Kidney (tissue), 14 donors: ENCODE data around the gene APBB2. TPM values are rescaled to one million over a fixed set of nuclear protein-coding genes. Genes with fewer than 3 reads are reported as not detected.

ENCODE experiments used
- DNase-seq, 5 donors: peaks; one replicate each; pipeline ENCODE4 v3.0.0-alpha.2; 2013 to 2020
- FAIRE-seq: peaks from 2 replicates; lab custom pipeline; 2012; peaks lifted over from hg19 to GRCh38; lab: Jason Lieb, UNC
- H3K27ac ChIP-seq, 2 donors: one replicate each; pipeline ENCODE4 v1.7.0; 2013; ENCODE audit warnings: low read depth in 2 of 2, low read length in 2 of 2, inconsistent platforms in 1 of 2
- H3K27me3 ChIP-seq: one replicate; pipeline ENCODE4 v1.7.1; 2013; ENCODE audit warnings: low read length, inconsistent platforms; ENCODE audit not compliant: control insufficient read depth, insufficient read depth
- H3K36me3 ChIP-seq, 3 donors: one replicate each; pipeline versions ENCODE4 v1.7.0 to v1.7.1; 2013; ENCODE audit warnings: low read length in 3 of 3, control low read depth in 1 of 3, inconsistent platforms in 1 of 3; ENCODE audit not compliant: insufficient read depth in 3 of 3, control insufficient read depth in 2 of 3
- H3K4me1 ChIP-seq, 3 donors: one replicate each; pipeline versions ENCODE4 v1.7.0 to v1.7.1; 2013; ENCODE audit warnings: low read length in 3 of 3, inconsistent platforms in 1 of 3, low read depth in 1 of 3; ENCODE audit not compliant: control insufficient read depth in 2 of 3, insufficient read depth in 2 of 3
- H3K4me3 ChIP-seq, 3 donors: one replicate each; pipeline versions ENCODE4 v1.7.0 to v1.8.1; 2013; ENCODE audit warnings: low read length in 3 of 3, control low read depth in 1 of 3, inconsistent platforms in 1 of 3
- H3K9ac ChIP-seq, 3 donors: one replicate each; pipeline versions ENCODE4 v1.7.0 to v1.7.1; 2013; ENCODE audit warnings: low read length in 3 of 3, control low read depth in 1 of 3, inconsistent platforms in 1 of 3
- H3K9me3 ChIP-seq, 3 donors: one replicate each; pipeline versions ENCODE4 v1.7.0 to v1.7.1; 2013; ENCODE audit warnings: low read length in 3 of 3, control low read depth in 1 of 3, inconsistent platforms in 1 of 3; ENCODE audit not compliant: control insufficient read depth in 2 of 3, insufficient read depth in 1 of 3
- CTCF ChIP-seq: IDR thresholded peaks from 3 replicates; pipeline ENCODE4 v1.5.1; 2012; ENCODE audit warnings: mild to moderate bottlenecking, moderate library complexity, borderline replicate concordance; ENCODE audit not compliant: insufficient read depth; ENCODE audit errors: extremely low read depth
- intact Hi-C: fragments of 100-400 bp; cut with DNase I; formaldehyde crosslinking; loops from one replicate; pipeline ENCODE4 v1.11.1; 2022
- polyA plus RNA-seq: library from polyadenylated mRNA; stranded (reverse); fragments of 350-450 nt; fragmentation: Illumina TruSeq; extraction: RNeasy Lipid Tissue Mini Kit (QIAGEN cat#74804); gene quantifications from one replicate; pipeline ENCODE4 v1.2.3, GENCODE V29; 2014; ENCODE audit warnings: low read depth, low replicate concordance; ENCODE audit not compliant: insufficient read depth
- total RNA-seq: library from RNA; stranded (reverse); fragmentation: NEBNext Ultra II Directional; extraction: Animal tissue kit (Norgen Biotek cat#: 25700); gene quantifications from one replicate; pipeline ENCODE4 v1.2.1, GENCODE V29; 2021
- donor health status: control.
- donor health status: control.
- donor health status: control.
- donor health status: control.
- donor health status: control.
- donor health status: DM: yes; HTN: yes; CAD: no.
- donor health status: Normal renal cell carcinoma (clear cell type).

APBB2 gene
- total and polyA plus RNA-seq, 2 donors from 2014 or later, result 13.4 to 65.6 TPM

DNA sequence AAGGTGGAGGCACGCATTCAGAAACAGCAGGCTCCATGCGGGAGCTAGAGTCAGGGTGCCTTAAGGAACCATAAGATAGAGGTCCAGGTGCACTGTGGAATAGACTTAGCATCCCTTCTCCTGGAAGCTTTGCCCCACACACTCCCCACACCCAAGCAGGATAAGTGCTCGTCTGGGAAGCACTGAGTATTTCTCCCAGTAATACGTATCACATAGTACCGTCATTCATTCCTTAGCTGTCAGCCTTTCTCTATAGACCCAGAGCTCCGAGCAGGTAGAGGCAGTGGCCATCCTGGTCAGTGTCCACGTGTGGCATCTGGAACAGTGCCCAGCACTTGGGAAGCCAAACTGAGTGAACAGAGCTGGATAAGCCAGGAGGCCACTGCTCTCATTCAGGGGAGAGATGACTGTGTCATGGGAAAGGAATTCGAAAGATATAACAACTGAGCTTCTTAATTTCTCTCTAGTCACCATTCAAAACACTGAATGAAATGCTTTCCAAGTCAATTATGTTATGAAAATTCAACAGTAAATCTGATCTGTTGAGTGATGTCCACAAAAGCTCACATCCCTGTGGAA lies 9.9 kb downstream of the APBB2 start:
- peak overlapping the region; percentile 59 to 61 for H3K27ac ChIP-seq
- no peak for TF ChIP-seq CTCF

DNA sequence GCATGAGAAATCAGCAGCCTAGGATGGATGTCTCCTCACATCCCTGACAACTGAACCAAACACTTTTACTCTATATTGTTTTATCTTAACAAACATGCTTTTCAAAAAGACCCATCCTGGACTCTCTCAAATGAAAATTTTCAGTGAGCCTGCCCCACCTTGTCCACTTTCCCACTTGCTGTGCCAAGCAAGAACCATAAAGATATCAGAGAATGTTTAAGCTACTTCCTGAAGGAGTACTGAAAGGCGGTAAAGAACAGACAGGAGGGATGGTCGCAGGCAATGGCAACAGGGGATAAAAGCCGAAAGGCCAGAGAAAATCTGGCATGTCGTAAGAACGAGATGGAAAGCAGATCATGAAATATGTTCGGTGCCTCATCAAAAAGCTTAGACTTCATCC lies 10.5 kb downstream of the APBB2 start:
- Histone ChIP-seq H3K27ac (peak overlapping the region in 1 of 2 donors; percentile 59), H3K4me1 (peaks cover 0 to 23% (median 8%) of the 10 kb centered on the region in 3 donors)
- intact Hi-C loops, result no loop called here

More for the DNA sequence above, 9.9 kb downstream of the APBB2 start:
- no peaks in the 10 kb centered on the region for H3K9me3 ChIP-seq
- no peak for FAIRE-seq
- DNase-seq, result no peak
- no peak overlapping the region for H3K4me3 ChIP-seq
- no peaks in the 10 kb centered on the region for H3K36me3 ChIP-seq
- intact Hi-C loops, result no loop called here
- H3K4me1 ChIP-seq, result peaks cover 0 to 23% (median 8%) of the 10 kb centered on the region in 3 donors
- no peaks in the 10 kb centered on the region for H3K27me3 ChIP-seq
- no peak overlapping the region for H3K9ac ChIP-seq

GRCh38 chr4:41202820-41203568 lies 11.3 kb downstream of the APBB2 start:
- Histone ChIP-seq H3K27ac (peak overlapping the region in 1 of 2 donors; percentile 59), H3K9me3 (no peaks in the 10 kb centered on the region), H3K4me3 (no peak overlapping the region), H3K36me3 (no peaks in the 10 kb centered on the region), H3K27me3 (no peaks in the 10 kb centered on the region), H3K9ac (no peak overlapping the region), H3K4me1 (peaks cover 0 to 23% (median 8%) of the 10 kb centered on the region in 3 donors)
- no peak for DNase-seq
- TF ChIP-seq CTCF, result no peak
- FAIRE-seq, result peak; percentile 21
- intact Hi-C loops, result no loop called here

More for the DNA sequence above, 10.5 kb downstream of the APBB2 start:
- FAIRE-seq, result no peak
- Histone ChIP-seq H3K9me3 (no peaks in the 10 kb centered on the region), H3K4me3 (no peak overlapping the region), H3K36me3 (no peaks in the 10 kb centered on the region), H3K9ac (no peak overlapping the region), H3K27me3 (no peaks in the 10 kb centered on the region)
- DNase-seq, result no peak
- no peak for TF ChIP-seq CTCF
